Fibroblast of gingiva (primary cell): ENCODE measurements around the gene TNFAIP3.
"Not testable (repeated sequence)": the region's sequence is repeated elsewhere in the genome, so short reads cannot be mapped to it uniquely, and the experiment has no call there.

Experiments used
- DNase-seq: peaks from one replicate; pipeline ENCODE4 v3.0.0-alpha.2; 2011; ENCODE audit warnings: low read depth

TNFAIP3 gene

GRCh38 chr6:137878486-137879285 lies 11.6 kb downstream of the TNFAIP3 start:
- no peak for DNase-seq

- DNase-seq: no peak
These were observed 12.2 kb downstream of the TNFAIP3 start for GRCh38 chr6:137879299-137879698.

GRCh38 chr6:137879885-137880745 lies 13.1 kb downstream of the TNFAIP3 start:
- DNase-seq: no peak

GRCh38 chr6:137880746-137881521 lies 13.9 kb downstream of the TNFAIP3 start:
- DNase-seq: no peak

GRCh38 chr6:137881522-137881886 lies 14.4 kb downstream of the TNFAIP3 start:
- DNase-seq: no peak

- DNase-seq: peak; percentile 87
These were observed 15.3 kb downstream of the TNFAIP3 start for GRCh38 chr6:137882225-137882961.

- no peak for DNase-seq
These were observed 16.5 kb downstream of the TNFAIP3 start for GRCh38 chr6:137883400-137884148.

GRCh38 chr6:137884149-137884909 lies 17.3 kb downstream of the TNFAIP3 start:
- DNase-seq: no peak

GRCh38 chr6:137884910-137885229 lies 17.8 kb downstream of the TNFAIP3 start:
- DNase-seq: not testable (repeated sequence)

- not testable (repeated sequence) for DNase-seq
These were observed 19.2 kb downstream of the TNFAIP3 start for GRCh38 chr6:137886226-137886625.

GRCh38 chr6:137890983-137891537 lies 24.0 kb downstream of the TNFAIP3 start:
- no peak for DNase-seq

- peak; percentile 81 for DNase-seq
These were observed 25.2 kb downstream of the TNFAIP3 start for GRCh38 chr6:137892271-137892708.

- DNase-seq: no peak
These were observed 26.1 kb downstream of the TNFAIP3 start for GRCh38 chr6:137893181-137893580.

GRCh38 chr6:137893726-137894125 lies 26.7 kb downstream of the TNFAIP3 start:
- DNase-seq: no peak

- not testable (repeated sequence) for DNase-seq
These were observed 27.3 kb downstream of the TNFAIP3 start for GRCh38 chr6:137894378-137894777.

- peak; percentile 56 for DNase-seq
These were observed 27.8 kb downstream of the TNFAIP3 start for GRCh38 chr6:137894779-137895385.

- DNase-seq: no peak
These were observed 29.6 kb downstream of the TNFAIP3 start for GRCh38 chr6:137896647-137897046.

GRCh38 chr6:137900815-137901214 lies 33.8 kb downstream of the TNFAIP3 start:
- DNase-seq: no peak

GRCh38 chr6:137901454-137901853 lies 34.4 kb downstream of the TNFAIP3 start:
- DNase-seq: no peak
